NCI-H2081 (cell line): ENCODE measurements around the gene C1S.
"Not testable (repeated sequence)": the region's sequence is repeated elsewhere in the genome, so short reads cannot be mapped to it uniquely, and the experiment has no call there.

Experiments
- DNase-seq, 2 experiments: peaks; one replicate each; lab custom pipeline; 2025; lab: John Stamatoyannopoulos, UW

Gene C1S

DNA sequence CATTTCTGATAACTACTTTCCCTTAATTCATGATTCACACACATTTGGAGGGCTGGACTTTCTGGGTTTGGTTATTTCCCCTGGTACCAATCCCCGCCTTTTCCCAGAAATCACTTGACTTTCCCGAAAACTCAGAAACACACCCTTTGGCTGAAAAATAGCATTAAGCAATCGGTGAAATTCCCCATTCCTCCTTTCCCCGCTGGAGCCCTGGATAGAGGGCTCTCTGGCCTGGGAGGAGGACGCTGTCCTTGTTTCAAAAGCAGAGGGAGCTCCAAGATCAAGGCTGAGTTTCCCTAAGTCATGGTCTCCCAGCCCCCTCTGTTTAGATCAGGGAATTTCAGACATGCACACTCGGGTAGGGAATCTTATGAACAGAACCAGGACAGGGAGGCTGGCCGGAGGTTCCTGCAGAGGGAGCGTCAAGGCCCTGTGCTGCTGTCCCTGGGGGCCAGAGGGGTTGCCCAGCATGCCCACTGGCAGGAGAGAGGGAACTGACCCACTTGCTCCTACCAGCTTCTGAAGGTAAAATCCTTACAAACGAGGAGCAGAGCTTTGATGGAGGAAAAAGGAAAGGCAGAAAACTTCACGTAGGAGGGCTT lies at the start of gene C1S:
Gene C1S, plus strand, starts transcription at position 366 of the 602 bp plus-strand sequence. CDS start 1,195 bp downstream, outside the sequence.
- DNase-seq, result peak in 1 of 2 experiments; percentile 3

DNA sequence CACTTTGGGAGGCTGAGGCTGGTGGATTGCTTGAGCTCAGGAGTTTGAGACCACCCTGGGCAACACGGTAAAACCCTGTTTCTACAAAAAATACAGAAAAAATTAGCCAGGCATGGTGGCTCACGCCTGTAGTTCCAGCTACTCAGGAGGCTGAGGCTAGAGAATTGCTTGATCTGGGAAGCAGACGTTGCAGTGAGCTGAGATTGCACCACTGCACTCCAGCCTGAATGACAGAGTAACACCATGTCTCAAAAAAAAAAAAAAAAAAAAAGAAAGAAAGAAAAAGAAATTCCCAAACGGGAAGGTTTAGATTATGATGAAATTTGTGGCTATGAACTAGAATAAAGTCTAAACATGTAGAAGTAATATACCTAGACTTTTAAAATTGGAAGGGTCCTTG lies 49.1 kb upstream of the C1S start:
- DNase-seq, result not testable (repeated sequence)

DNA sequence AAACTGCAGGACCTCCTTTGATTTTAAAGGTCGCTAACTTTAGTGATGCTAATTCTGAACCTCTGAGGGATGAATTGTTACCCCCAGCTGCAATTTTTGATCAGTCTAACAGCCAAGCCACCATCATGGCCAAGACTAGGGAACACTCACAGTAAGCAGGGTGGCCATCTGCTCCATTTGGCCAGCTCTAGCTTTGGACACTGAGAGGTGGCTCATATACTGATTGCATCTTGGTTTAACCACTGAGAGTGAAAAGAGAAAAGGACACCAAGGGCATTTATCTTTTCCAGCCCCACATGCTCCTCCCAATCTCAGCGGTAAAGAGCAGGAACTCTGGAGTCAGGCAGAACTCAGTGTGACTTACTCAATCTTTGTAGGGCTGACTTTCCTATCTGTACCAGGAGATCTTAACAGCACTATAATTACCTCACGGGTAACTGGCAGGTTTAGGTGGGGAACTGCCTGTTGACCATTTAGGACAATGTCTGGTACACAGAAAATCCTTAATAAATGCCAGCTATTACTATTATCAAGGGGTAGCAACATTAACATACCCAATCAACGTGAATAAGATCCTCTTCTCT lies 48.4 kb upstream of the C1S start:
- no peak for DNase-seq

DNA sequence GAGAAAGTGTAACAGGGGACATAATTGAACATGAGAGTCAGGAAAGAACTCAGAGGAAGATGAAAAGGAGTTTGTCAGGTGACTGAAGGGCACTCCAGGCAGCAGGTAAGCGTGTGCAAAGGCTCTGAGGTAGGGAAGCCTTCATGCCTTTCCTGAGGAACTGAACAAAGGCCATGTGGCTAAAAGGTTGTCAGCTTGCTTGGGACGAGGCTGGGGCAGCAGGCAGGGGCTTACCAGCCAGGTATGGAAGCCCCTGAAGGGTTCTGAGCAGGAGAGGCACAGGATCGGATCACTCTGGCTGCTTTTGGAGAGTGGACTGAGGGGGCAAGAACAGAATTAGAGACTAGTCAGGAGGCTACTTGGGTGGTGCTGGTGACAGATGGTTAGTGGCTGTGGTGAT lies 47.4 kb upstream of the C1S start:
- no peak for DNase-seq

DNA sequence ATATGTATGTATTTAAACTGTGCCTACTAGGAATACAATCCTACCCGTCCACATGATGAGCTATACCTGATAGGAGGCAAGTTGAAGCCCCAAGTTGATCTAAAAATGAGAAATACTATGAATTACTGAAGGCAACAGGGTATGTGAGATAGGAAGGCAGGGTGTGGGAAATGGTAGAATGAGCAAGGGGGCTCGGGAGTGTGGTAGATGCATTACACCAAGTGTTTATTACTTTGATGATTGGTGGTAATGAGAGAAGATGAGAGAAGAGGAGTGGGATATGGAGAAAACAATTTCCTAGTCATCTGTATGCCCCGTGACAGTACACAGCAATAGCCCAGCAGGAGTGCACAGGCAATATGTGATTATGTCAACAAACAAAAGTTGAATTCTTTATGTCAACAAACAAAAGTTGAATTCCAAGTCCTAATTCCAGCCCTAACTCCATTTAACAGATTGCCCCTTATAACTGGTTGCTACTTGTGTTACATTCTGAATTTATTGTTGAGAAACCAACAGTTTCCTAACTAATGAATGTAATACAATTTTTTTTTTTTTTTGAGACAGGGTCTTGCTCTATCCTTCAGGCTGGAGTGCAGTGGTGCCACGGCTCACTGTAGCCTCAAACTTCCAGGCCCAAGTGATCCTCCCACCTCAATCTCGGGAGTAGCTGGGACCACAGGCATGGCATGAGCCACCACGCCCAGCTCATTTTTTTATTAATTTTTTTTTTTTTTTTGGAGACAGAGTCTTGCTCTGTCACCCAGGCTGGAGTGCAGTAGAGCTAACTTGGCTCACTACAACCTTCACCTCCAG lies 44.8 kb upstream of the C1S start:
- DNase-seq, result no peak

DNA sequence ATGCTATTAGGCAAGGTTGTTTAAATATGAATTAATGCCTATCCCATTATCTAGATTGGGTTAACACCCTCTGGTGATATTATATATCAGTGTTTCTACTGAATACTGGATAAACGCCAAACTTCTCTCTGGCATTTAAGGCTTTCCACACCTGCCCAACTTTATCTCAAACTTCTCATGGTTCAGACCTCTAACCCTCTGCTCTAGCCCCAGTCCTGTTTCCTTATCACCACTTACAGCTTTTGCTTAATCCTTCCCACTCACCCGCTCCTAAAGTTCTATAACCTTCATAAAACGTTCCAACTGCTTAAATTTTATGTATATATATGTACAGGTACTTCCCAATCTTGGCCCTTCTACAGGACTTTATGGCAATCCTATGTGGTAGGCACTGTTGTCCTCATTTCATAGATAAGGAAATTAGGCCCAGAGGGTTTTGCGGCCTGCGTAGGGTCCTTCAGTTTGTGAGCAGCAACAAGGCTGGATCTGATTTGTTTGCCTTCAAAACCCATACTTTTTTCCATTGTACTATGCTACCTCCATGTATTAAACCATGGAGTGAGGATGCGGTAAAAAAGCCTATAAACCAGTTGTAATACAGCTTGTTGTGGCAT lies 43.5 kb upstream of the C1S start:
- DNase-seq, result no peak

DNA sequence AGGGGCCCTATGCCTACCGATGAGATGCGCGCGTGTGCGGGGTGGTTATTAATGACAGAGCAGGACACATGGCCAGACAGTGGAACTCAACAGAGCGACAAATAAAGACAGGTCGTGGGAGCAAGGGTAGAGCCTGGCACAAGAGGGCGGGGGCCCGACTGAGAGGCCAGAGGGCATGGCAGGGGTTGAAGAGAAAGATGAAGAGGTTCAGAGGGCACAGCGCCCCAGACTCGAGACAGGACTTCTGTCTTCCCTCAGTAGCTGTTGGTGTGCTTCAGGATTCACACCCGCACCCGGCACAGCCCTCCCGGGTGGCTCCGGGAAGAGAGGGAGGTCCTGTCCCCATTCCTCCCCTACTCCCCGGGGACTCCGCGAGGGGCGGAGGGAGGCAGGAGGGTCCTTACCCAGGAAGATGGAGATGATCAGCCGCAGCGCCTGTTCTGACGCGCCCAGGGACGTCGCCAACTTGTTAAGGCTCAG lies 42.6 kb upstream of the C1S start:
- DNase-seq, result peak in 1 of 2 experiments; percentile 78

DNA sequence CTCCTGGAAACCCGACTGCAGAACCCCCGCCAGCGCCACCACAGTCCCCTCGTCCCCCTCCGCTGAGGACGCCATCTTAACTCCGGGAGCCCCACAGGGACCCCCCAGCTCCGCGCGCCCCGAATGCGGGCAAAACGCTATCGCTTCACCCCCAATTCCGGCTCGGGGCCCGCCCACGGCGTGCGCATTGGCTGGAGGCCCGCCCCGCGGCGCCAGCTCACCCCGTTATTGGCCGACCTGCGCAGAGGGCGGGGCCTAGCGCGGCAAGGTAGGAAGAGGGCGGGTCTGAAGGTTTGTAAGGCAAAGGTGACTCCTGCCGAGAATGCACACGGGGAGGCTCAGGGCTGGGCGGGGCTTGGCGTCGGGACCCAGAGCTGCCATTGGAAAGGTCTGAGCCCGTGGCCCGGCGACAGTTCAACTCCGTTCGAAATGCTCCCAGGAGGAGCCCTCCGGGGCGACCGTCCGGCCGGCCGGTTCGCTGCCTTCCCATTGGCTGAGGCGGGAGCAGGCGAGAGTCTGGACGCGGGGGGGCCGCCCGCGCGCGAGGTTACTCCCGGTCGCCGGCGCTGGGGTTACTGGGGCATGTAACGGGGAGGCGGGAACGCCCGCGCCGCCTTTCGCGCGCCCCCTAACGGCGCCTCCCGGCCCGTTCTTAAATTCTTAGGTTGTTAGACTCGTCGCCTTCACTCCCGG lies 42.0 kb upstream of the C1S start, which contains the start of gene LPCAT3:
Gene LPCAT3, minus strand, starts transcription at position 127 of the 693 bp plus-strand sequence. Its CDS starts 52 bp downstream, at position 75.
- DNase-seq, result peak; percentile 97 to 98

DNA sequence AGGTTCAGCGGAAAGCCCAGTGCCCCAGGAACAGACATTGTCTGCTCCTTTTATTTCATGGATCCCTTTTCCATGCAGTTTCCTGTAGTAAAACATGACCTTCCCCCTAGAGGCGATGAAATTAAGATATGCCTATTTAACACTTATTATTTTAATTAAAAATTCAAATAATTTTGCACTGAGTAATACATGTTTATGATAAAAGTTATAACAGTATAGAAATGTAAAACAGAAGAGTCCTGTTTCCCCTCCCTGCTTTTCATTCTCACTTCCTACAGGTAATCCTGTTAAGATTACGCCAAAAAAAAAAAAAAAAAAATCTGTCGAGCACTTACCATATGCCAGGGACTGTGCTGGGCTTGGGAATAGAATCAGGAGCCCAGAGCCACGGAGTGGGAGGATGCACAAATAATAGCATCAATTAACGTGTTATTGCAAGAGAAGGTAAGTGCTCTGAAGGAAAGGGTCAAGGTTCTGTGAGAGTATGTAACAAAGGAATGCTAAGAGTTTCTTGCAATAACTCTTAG lies 41.4 kb upstream of the C1S start:
- peak in 1 of 2 experiments; percentile 13 for DNase-seq

DNA sequence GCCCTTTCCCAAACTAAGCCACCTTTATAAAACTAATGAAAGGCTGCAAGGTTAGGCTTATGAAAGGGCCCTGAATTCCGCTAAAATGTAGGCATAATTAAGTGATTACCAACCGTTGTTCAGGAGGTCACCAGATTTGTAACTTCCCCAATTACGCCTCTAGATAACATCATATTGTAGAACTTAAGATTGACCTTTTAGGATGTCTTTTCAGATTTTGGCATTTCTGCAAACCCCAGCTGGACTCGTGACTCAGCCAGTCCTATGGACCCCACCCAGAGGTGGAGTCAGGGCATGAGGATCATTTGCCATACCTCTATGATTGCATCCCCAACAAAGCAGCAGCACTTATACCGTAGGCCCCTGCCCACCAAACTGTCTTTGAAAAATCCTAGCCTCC lies 38.6 kb upstream of the C1S start:
- no peak for DNase-seq

DNA sequence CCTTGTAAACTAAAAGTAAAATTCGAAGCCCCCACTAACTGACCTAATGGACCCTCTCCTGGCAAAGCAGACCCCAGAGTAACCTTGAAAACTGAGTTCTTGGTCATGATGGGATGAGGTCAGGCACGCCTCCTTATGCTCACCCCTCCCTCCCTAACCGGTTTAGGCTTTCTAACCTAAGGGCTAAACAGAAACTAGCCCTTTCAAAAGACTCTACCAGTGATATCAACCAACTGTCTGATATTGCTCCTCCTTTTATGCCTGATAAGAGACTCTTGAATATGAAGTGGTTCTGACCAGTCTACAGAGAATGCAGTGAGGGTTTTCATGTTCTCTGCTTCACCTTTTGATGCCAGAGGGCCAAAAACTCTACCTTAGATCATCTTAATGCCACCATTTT lies 37.4 kb upstream of the C1S start:
- no peak for DNase-seq

DNA sequence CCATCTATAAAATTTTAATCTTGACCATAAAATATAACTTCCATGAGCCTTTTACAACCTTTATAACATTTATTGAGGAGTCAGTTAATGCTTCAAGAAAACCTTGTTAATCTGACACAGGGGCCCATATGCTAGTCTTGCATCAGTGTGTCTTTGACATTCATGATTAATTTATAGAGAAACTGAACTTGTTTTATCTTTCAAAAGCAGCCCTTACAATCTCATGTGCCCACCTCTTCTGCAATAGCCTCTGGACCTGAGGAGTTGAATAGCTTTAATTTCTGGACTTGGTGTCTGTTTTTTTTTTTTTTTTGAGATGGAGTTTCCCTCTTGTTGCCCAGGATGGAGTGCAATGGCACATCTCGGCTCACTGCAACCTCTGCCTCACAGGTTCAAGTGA lies 33.7 kb upstream of the C1S start:
- DNase-seq, result no peak

DNA sequence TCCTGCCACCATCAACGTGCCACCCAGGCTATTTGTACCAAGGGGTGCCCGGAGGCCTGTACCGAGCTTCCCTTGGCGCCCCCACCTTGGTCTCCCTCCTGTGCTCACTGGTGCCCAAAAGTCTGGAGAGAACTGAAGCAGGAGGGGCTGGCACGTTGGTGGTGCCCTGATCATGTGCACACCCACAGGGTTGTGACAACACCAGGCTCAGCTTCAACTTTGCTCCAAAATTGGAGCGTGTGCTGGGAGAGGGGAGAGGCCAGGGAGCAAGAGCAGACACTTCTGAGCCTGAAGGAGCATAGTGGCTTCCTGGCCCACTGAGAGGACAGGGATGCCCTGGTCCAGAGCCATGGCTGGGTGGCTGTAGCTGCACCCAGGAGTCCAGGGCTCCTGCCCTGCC lies 29.2 kb upstream of the C1S start:
- no peak for DNase-seq

DNA sequence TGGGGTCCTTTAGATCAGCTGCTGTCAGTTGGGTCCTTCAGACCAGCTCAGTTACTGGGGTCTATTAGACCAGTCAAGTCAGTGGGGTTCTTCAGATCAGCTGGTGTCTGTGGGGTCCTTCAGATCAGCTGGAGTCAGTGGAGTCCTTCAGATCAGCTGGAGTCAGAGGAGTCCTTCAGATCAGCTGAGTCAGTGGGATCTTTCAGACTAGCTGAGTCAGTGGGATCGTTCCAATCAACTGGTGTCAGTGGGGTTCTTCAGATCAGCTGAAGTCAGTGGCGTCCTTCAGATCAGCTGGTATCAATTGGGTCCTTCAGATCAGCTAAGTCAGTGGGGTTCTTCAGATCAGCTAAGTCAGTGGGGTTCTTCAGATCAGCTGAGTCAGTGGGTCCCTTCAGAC lies 27.5 kb upstream of the C1S start:
- DNase-seq, result no peak

DNA sequence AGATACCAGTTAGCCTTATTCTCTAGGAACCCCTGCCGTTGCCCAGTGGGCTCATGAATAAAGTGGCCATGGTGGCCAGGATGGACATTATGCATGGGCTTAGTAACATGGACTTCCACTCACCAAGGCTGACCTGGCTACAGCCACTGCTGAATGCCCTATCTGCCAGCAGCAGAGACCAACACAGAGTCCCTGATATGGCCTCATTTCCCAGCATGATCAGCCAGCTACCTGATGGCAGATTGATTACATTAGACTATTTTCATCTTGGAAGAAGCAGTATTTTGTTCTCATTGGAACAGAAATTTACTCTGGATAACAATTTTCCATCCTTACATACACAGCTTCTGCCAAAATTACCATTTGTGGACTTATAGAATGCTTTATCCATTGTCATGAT lies 26.1 kb upstream of the C1S start:
- no peak for DNase-seq

DNA sequence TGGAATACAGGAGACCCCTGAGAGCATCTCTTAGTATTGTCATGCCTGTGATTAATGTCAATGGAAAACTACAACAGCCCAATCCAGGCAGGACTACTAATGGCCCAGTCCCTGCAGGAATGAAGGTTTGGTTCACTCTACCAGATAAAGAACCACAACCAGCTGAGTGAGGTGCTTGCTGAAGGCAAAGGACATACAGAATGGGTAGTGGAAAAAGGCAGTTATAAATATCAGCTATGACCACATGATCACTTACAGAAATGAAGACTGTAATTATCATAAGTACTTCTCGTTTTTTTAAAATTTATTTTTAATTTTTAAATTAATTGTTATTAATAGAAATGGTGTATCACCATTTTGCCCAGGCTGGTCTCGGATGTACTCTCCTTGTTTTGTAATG lies 25.1 kb upstream of the C1S start:
- no peak for DNase-seq

DNA sequence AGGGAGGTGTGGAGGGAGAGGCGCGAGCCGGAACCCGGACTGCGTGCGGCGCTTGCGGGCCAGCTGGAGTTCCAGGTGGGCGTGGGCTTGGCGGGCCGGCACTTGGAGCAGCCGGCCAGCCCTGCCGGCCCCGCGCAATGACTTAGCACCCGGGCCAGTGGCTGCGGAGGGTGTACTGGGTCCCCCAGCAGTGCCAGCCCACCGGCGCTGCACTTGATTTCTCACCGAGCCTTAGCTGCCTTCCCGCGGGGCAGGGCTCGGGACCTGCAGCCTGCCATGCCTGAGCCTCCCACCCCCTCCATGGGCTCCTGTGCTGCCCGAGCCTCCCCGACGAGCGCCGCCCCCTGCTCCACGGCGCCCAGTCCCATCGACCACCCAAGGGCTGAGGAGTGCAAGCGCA lies 23.1 kb upstream of the C1S start:
- not testable (repeated sequence) for DNase-seq

DNA sequence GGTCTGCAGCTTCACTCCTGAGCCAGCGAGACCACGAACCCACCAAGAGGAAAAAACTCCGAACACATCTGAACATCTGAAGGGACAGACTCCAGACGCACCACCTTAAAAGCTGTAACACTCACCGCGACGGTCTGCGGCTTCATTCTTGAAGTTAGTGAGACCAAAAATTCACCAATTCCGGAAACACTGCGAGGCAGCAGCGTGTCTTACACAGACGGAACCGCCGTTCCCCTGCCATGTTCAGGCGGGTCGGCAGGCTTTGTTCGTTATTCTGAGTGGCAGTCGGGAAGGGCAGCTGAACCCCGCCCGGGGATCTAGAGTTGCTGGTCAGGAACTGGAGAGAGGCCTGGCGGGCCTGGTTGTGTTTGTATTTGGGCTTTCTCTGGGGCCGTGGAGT lies 21.9 kb upstream of the C1S start:
- DNase-seq, result no peak

DNA sequence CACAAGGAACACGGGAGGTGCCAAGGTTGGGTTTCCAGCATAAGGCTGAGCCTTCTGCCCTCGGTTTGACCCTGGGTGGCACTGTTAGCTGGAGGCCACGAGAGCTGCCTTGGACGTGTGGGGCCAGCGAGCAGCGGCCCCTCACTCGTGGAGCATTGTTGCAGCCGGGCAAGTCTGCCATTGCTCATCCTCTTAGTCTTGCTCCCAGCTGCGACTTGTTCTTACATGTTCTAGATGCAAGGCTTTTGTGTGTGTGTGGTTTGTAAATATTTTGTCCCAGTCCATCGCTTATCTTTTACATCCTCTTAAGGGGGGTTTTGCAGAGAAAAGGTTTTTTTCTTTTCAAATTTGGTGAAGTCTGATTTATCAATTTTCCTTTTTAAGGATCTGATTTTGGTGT lies 21.1 kb upstream of the C1S start:
- DNase-seq, result no peak

DNA sequence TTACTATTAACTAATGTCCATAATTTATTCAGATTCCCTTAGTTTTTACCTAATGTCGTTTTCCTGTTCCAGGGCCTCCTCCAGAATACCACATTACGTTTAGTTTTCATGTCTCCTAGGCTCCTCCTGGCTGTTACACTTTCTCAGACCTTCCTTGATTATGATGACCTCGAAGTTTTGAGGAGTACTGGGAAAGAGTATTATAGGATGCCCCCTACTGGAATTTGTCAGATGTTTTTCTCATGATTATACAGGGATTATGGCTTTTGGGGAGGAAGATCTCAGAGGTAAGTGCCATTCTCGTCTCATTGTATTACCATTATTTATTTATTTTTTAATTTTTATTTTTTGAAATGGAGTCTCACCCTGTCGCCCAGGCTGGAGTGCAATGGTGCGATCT lies 17.7 kb upstream of the C1S start:
- peak in 1 of 2 experiments; percentile 6 for DNase-seq

DNA sequence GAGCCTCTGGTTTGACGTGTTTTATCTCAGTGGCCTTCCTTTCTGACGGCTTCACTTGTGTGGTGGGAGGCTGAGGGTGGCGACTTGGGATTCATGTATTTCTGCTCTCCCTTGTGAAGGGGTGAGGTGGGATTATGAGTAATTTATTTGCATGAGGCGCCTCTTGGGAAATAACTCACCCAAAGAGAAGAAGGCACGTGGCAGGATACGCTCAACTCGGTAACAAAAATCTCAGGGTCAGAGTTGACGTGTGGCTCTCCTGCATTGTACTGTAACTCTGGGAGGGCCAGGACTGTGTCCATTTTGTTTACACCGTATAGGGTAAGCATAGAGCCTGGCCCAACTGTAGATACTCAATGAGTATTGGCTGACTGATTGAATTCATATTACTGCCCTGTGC lies 14.6 kb upstream of the C1S start:
- DNase-seq, result no peak
